DLD1 (cell line): ENCODE data around the gene PREX1.

Source experiments
- in situ Hi-C: cut with HindIII; loops from 2 replicates; pipeline ENCODE4 v1.10.0; 2017; ENCODE audit warnings: low sequenced_read_pairs

Gene PREX1

DNA sequence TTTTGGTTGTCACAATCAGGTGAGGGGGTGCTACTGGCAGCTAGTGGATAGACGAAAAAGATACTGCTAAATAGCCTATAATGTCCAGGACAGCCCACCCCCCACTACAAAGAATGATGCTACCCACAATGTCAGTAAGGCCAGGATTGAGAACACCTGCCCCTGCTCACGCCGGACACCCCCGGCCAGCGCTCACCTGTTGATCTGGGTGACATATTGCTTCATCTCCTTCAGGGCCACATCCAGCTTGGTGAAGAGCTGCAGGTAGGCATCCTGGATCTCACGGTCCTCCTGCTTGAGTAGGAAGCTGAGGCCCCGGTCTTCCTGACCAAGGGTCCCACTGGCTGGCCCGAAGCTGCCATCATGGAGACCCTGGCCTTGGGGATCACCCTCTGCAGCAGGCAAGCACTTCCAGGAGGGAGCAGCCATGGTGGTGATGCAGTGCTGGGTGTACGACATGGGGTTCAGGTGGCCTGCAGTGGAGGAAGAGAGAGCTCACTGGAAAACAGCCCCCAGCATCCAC lies 178.6 kb downstream of the PREX1 start:
- in situ Hi-C loops = no loop called here

DNA sequence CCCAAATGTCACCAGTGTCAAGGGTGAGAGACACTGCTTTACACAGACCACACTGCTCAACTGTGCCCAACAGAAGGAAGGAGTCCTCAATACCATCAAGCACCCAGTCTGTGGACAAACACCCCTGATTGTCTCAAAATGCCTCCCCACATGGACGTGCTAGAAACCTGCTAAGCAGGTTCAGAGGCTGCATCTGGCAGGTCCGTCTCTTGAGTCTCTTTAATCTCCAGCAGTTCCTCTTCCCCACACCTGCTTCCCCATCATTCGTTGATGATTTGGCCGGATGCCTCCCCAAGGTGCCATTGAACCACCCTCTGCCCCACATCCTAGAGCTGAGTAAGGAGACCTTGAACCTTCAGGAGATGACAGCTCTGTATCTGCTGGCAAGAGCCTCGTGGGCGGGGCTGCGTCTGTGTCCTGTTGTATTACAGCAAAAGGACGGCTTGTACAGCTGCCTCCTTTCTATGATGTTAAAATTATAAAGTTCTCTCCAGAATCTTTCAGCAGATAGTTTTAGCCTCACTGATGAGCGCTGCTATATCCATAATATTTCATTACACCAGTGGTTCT lies 179.2 kb downstream of the PREX1 start:
- in situ Hi-C loops = no loop called here

GRCh38 chr20:48647858-48648257 lies 179.9 kb downstream of the PREX1 start:
- in situ Hi-C loops = no loop called here

DNA sequence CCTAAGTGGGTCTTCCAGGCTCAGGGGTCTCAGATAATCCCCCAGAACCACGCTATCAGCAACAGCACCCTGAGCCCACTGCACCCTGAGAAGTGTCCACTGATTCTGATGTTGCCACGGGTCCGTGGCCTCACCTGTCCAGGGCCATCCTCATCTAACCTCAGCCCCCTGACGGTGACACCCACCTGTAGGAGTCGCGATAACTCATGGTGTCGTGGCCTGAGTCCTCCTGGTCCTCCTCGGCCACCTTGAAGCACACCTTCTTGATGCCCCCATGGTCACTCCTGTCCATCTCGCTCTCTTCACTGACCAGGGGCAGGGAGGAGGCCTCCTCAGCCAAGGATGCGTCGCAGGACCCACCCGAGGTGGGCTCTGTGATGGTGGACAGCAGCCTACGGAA lies 182.1 kb downstream of the PREX1 start:
- in situ Hi-C loops = no loop called here

GRCh38 chr20:48644286-48644828 lies 183.4 kb downstream of the PREX1 start:
- in situ Hi-C loops = no loop called here

DNA sequence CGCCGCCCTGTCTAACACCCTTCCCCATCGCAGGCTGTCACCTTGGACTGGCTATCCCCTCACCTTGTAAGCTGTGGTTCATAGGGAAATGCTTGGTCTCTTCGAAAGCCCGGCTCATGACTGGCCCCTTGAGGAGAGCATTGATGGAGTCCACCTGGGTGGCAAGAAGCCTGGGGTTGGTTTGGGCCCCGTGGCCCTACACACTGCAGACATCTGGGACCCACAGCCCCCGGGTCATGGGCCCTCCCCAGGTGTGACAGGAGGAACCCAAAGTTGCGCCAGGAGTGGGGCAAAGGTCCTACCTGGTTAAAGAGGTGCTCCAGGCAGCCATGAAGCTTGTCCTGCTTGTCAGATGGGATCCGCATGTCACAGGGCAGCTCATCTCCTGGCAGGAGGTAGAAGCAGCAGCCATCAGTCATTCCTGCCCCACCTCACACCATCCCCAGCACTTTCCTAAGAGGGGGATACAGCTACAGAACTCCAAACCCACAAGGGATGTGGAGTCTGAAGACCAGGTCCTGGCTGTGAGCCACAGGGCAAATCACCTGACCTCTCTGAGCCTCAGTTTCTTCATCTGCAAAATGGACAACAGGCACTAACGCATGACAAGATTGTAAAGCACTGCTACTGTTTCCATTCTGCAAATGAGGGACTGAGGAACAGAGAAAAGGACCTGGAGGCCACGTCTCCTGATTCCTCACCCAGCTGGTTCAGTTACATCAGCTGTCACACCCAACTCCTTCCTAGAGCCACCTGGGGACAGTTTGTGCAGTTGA lies 185.5 kb downstream of the PREX1 start:
- in situ Hi-C loops = no loop called here

DNA sequence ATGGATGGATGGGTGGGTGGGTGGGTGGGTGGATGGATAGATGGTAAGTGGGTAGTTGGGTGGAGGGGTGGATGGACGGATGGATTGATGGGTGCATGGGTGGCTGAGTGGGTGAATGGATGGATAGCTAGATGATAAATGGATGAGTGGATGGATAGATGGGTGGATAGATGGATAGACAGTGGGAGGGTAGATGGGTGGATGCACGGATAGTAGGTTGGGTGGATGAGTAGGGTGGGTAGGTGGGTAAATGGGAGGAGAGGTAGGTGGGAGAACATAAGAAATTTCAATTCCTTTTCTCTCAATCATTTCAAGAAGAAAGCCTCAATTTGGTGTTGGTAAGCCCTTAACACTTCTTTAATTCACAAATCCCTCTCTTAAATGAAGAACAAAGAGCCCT lies 186.9 kb downstream of the PREX1 start:
- in situ Hi-C loops = no loop called here

DNA sequence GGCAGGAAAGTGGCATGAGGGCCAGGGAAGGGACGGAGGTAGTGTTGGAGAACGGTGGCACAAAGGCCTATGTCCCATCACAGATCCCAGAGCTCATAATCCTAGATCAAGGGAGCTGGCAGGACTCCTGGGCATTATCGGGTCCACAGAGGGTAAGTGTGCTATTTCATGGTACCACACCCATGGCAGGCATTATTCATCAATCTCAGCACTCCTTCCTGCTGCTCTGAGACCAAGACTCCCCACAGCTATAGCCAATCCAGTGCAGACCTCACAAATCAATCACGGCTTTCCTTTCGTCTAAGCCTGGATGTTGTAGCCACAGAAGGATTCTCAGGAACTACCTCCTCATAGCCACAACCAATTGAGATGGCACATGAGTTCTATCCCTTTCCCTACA lies 187.9 kb downstream of the PREX1 start:
- in situ Hi-C loops = no loop called here

DNA sequence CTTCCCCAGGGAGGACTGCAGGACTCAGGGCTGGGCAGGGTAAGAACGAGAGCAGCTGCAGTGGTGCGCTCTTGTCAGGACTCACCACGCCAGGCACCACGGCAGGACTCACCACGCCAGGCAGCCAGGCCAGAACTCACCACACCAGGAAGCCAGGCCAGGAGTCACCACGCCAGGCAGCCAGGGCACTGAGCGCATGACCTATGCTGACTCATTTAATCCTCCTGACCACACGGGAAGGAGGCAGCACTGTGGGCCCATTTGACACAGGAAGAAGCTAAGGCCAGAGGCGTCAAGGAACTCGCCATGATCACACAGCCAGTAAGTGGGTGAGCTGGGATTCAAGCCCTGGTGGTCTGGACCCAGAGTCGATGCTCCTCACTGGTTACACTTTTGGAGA lies 189.3 kb downstream of the PREX1 start:
- in situ Hi-C loops = no loop called here

GRCh38 chr20:48637461-48637860 lies 190.3 kb downstream of the PREX1 start:
- in situ Hi-C loops = no loop called here

DNA sequence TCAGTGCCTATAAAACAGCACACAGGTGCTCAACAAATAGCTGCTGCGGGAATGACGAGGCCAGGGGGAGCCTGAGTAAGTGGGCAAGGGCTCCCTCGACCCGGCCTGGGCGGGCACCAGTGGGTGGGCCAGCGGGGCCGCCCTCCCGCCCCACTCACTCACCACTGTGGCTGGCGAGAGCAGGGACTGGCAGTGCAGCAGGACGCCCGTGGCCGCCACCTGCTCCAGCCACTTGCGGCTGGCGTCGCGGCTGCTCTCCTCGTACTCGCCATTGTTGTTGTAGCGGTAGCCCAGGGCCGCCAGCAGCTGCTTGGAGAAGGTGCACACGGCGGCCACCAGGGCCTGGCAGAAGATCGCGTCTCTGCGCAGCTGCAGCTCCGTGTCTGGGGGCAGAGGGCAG lies 191.5 kb downstream of the PREX1 start:
- in situ Hi-C loops = no loop called here

GRCh38 chr20:48635791-48636267 lies 192.0 kb downstream of the PREX1 start:
- in situ Hi-C loops = no loop called here

DNA sequence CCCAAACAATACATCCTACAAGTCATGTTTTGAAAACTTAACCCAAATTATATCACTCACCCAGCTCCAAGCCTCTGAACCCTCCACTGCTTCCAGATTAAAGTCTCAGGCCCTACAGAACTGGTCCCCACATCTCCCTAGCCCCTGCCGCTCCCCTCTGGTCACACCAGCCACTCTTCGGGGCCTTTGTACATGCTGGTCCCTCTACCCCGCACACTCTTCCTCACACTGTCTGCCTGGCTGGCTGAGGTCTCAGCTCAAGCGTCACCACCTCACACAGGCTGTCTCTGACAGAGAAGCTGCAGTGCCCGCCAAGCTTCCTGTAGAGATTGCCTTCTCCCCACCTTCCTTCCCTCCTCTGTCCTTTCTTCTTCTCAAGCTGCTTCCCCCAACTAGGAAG lies 192.4 kb downstream of the PREX1 start:
- in situ Hi-C loops = no loop called here

GRCh38 chr20:48634641-48635040 lies 193.2 kb downstream of the PREX1 start:
- in situ Hi-C loops = no loop called here

DNA sequence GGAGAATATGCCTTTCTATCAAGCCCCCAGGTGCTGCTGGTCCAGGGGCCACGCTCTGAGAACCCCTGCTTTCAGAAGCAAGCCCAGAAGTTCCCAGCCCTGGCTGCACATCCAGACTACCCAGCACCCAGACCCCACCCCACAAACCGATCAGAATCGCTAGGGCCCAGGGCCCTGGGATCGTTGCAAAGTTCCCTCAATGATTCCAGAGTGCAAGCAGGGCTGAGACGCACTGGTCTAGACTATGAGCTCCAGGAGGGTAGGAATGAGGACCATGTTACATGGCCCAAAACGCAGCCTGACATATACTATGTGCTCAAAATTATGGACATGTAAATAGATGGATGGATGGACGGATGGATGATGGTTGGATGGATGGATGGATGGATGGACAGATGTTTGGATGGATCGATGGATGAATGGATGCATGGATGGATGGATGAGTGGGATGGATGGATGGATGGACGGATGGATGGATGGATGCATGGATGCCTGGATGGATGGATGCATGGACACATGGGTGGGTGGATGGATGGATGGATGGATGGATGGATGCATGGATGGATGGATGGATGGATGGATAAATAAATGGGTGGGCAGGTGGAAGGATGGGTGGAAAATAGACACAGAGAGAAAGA lies 194.1 kb downstream of the PREX1 start:
- in situ Hi-C loops = no loop called here

- in situ Hi-C loops = no loop called here
Observed at GRCh38 chr20:48632825-48633619, 194.8 kb downstream of the PREX1 start.

DNA sequence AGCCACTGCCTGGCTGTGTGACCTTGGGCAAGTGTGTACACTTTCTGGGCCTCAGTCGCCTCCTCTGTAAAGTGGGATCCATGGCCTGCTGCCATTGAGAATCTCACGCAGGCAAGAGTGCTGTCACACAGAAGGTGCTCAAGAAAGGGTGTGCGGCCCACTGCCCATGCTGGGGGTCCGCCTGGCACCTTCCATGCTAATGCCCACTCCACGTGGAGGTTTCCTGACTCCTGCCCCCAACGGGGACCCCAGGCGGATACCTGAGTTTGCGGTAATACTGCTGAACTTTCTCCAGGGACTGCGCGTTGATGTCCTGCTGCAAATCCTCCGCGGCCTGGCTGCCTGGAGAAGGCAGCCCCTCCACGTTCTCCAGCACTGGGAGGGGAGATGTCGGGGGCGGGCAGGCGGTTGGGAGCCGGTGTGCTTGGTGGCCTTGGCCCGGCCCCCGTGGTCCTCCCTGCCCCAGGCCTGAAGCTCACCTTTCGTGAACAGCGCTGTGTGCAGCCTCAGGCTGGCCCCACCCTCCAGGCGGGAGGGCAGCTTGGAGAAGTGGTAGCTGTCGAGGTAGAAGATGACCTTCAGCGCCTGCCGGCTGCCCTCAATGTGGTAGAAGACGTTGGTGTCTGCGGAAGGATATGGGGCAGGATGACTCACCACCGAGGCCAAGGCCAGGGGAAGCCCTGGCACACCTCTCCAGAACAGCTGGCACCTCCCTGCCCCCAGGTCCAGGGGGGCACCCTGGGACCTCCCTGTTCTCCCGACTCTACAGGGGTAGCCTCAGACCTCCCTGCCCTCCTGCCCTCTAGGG lies 195.6 kb downstream of the PREX1 start:
- in situ Hi-C loops = no loop called here

- in situ Hi-C loops = no loop called here
Observed at GRCh38 chr20:48631114-48632016, 196.4 kb downstream of the PREX1 start.
